Peyer's patch (tissue), 4 donors: ENCODE measurements around the gene VSTM2L.

ENCODE experiments used
- CTCF ChIP-seq, 6 experiments: fragments of 450-650 bp in 4 of 6; fragments of 200-600 bp in 2 of 6; sonication (generic) in 1 of 6; IDR thresholded peaks; one replicate each; pipeline ENCODE4 v1.5.1; 2017 to 2019; ENCODE audit warnings: antibody characterized with exemption in 6 of 6, mild to moderate bottlenecking in 3 of 6, moderate library complexity in 1 of 6
- POLR2A ChIP-seq, 2 donors: fragments of 450-650 bp; IDR thresholded peaks; one replicate each; pipeline ENCODE4 v1.5.1; 2017; ENCODE audit warnings: antibody characterized with exemption in 2 of 2, mild to moderate bottlenecking in 2 of 2, moderate library complexity in 2 of 2

- TF ChIP-seq CTCF (IDR thresholded peaks at IDR 0.05) (no peak), POLR2A (IDR thresholded peaks at IDR 0.05) (no peak)
These were observed 74.0 kb downstream of the VSTM2L start for GRCh38 chr20:37976887-37977286.
